ENCODE data around the gene OCIAD2.

- TF ChIP-seq POLR2AphosphoS5 (IDR thresholded peaks at IDR 0.05; ENCODE audit: low read depth, low read length) (no peak), CTCF (IDR thresholded peaks at IDR 0.05 in 2 of 3, conservative IDR thresholded peaks at IDR 0.05 in 1 of 3; ENCODE audit: borderline replicate concordance in 1 of 3, insufficient read depth in 1 of 3, low read depth in 2 of 3, low read length in 2 of 3) (no peak), POLR2A (IDR thresholded peaks at IDR 0.05; ENCODE audit: borderline replicate concordance, extremely low read depth, insufficient read depth, insufficient read length) (no peak), EZH2 (IDR thresholded peaks at IDR 0.05) (no peak), JUND (IDR thresholded peaks at IDR 0.05) (no peak), YY1 (IDR thresholded peaks at IDR 0.05; ENCODE audit: extremely low read depth, insufficient replicate concordance, low read depth, low read length) (no peak), SP1 (IDR thresholded peaks at IDR 0.05; ENCODE audit: low read depth) (no peak), EZH2phosphoT487 (IDR thresholded peaks at IDR 0.05; ENCODE audit: borderline replicate concordance) (no peak)
Measured at GRCh38 chr4:48879561-48880442, 26.8 kb downstream of the OCIAD2 start.
